CD4-positive, alpha-beta T cell treated with Interleukin-10 for 1 hour (primary cell): Measurements from ENCODE around the gene OCRL.

Experiments used
- DNase-seq: peaks from one replicate; pipeline ENCODE4 v3.0.0-alpha.2; 2020

The OCRL gene

DNA sequence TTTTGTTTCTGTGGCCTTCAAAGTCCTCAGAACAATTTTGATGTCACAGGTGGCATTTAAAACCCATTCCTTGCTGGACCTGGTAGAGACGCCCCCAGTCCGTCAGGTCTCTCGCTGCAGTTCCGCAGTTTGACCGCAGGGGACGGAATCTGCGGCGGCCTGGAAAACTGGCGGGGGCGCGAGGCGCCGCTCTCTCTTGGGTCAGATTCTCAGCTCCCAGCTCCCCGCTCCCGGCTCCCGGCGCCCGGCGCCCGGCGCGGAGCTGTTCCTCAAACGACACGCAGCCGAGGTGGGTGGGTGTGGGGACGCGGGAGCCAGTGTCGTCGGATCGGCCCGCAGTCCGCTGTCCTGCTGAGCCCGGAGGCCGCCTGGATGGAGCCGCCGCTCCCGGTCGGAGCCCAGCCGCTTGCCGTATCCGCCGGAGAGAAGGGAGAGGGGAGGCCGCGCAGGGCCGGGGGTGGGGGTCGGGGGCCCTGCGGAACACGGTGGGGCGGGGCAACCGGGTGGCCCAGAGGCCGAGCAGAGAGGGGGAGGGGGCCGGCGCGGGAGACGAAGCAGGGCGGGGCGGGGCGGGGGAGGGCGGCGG is at the start of gene OCRL:
OCRL (plus strand) TSS at position 192 of the 586 bp plus-strand sequence; CDS start at position 373, 181 bp downstream.
- peak; percentile 47 for DNase-seq

DNA sequence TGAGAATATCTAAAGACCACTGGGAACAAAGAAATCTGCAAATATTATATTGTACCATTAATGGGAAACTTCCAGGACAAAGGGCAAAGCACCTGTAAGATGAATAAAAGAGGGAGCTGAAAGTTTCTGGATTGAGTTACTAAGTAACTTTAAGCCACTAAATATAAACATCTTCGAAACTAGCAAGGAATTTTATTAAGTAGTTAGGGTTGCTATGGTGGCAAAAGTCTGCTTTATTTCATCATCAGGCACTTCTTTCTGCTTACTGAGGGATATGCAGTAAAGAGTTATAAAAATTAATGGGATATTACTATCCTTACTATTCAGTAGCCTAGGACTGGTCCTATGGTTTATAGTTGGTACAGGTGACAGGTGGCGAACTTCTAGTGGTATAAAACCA is 49.7 kb upstream of the OCRL start:
- no peak for DNase-seq

DNA sequence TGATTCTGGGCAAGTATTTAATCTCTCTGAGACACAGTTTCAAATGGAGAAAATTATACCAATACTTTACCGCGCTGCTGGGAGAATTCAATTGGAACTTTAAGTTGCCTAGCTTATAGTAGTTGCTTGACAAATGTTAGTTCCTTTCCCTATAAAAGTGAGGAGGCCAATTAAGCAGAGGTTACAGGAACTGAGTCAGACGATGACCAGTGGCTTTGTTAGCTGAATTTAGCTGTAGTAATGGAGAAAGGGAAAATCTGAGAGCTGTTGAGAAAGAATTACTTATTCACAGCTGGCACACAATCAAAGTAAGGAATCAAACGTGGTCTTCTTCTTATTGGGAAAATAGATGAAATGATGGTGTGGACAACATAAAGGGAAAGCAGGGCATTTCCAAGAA is 46.4 kb upstream of the OCRL start:
- DNase-seq = no peak

DNA sequence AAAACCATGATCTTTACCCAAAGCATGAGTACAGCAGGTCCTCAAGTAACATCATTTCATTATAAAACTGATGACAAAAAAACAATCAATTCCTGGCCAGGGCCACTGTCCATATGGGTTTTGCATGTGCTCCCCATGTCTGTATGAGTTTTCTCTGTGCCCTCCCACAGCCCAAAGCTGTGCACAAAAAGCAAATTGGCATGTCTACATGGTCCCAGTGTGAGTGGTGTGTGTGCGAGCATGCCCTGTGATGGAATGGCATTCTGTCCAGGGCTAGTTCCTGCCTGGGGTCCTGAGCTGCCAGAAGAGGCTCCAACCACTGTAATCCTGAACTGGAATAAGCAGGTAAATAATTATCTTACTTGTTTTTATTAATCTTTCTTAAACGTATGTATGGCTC is 45.2 kb upstream of the OCRL start:
- no peak for DNase-seq

DNA sequence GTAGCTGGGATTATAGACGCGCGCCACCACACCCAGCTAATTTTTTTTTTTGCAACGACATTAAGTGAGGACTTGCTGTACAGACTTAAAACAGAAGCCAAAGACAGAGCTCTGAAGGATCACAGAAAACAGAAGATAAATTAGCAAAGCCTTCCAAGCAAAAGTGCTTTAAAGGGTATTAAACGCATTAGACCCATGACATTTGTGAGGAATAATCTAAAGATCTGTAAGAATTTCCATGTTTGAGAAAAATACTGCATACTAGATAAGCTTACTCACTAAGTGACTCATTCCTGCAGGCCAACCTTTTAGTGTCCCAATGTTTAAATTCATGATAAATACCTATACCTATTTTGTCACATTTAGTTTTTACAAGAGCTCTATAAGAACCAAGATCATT is 44.2 kb upstream of the OCRL start:
- DNase-seq = no peak

DNA sequence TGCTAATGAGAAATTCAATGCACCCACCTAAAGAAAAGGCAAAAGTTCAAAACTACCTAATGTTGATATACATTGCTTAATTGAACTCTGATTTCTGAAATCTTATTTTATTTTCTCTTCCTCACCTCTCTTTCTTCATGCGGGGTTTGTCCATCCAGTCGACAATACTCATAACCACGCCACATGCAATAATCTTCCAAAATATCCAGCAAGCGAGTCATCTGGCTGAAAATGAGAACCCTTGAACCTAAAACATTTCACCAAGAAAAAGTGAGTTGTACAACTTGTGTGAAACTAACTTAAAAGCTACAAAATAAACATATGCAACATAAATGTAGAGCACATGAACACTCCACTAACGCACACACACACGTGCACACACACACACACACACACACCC is 43.4 kb upstream of the OCRL start:
- no peak for DNase-seq

DNA sequence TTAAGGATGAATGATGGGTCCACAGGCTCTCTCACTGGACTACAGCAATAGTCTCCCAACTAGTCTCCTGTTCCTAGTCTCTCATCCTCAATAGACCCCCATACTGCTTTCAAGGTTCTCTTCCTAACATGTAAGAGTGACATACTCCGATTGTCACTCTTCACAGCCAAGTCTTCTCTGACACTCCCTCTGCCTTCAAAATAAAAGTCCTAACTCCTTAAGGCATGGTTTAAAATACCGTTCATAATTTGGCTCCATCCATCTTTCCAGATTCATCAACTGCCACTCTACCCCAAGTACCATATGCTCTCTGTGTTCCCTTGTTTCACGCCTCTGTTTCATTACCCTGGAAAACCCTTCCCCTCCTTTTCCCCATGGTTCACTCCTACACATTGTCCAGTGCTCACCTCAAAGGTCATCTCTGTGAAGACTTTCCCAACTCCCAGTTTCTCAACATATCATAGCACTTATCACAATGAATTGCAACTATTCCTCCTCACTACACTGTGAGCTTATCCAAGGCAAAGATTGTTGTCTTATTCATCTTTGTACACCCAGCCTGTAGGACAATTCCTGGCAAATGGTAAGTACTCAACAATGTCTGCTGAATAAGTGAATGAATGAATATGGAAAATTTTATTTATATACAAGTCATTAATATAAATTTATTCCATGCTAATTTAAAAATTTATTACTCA is 42.8 kb upstream of the OCRL start:
- no peak for DNase-seq

DNA sequence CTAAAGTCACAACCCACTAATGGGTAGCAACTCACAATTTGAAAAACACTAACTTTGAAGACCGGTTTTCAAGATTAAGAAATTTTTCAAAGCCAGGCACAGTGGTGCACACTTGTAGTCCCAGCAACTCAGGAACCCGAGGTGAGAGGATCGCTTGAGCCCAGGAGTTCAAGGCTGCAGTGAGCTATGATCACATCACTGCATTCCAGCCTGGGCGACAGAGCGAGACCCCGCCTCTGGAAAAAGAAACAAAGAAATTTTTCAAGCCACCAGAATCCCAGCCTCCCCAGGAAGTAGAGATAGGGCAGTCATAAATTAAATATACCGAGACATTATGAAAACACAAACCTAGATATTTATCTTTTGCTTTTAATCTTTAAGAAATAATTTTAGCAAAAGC is 29.7 kb upstream of the OCRL start:
- no peak for DNase-seq

DNA sequence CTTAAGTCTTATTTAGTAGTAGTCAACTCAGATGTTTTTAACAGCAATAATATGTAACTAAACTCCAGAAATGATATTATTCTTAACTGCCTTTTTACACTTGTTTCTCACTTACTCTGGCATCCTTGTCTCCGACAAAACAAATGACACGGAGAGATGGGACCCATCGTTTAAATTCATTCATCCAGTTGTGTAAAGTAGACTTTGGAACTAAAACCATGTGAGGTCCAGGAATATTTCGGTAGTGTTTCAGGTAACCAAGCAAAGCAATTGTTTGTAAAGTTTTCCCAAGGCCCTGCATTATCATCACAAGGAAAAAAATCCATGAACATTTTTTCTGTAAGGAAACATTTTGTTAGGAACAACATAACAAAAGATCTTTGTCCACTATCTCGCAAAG is 28.4 kb upstream of the OCRL start:
- no peak for DNase-seq

DNA sequence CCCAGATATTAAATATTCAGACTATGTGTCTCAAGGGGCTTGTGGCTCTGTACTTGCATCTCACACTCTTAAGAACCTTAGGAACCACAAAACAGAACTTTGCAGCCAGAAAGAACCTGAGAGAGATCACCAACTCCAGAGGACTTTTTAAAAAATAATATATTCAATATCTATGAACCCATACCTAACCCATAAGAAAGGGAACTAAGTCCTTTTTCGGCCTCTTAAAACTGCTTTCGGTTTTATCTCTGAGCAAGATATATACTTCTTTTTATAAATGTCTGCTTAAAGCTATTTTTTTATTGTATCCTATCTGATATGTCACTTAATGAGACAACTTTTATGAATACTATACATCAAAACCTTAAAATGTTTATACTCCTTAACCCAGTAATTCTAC is 27.6 kb upstream of the OCRL start:
- DNase-seq = no peak

DNA sequence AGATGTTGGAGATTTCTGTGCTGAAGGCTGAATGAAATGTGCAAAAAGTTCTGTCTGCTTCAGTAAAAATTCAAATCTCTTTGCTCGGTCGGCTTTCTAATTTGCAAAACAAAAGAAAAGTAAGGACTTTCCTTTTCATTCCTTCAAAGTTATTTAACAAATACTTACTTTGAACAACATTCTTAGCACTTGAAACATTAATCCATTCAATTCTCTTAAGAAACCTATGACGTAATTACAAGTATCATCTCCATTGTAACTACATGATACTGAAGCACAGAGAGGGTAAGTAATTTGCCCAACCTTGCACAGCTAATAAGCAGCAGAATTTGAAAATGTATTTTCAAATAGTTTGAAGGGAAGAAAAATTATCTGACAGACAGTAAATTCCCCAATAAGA is 23.7 kb upstream of the OCRL start:
- DNase-seq = no peak

DNA sequence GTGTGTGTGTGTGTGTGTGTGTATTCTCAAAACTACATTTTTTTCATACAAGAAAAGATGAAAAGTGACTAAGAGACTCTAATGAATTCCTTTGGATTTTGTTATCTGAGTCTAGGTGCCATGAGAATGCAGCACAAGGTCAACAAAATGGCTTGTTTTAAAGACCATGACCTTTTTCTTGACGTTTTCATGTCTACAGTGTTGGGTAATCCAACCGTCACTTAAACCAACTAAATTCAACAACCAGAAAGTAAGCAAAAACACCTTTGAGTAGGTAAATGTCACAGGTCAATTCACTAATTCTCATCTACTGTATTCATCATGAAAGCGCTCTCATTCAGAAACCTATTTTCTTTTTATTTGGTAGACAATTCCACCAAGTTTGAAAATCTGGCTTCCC is 19.9 kb upstream of the OCRL start:
- DNase-seq = no peak

DNA sequence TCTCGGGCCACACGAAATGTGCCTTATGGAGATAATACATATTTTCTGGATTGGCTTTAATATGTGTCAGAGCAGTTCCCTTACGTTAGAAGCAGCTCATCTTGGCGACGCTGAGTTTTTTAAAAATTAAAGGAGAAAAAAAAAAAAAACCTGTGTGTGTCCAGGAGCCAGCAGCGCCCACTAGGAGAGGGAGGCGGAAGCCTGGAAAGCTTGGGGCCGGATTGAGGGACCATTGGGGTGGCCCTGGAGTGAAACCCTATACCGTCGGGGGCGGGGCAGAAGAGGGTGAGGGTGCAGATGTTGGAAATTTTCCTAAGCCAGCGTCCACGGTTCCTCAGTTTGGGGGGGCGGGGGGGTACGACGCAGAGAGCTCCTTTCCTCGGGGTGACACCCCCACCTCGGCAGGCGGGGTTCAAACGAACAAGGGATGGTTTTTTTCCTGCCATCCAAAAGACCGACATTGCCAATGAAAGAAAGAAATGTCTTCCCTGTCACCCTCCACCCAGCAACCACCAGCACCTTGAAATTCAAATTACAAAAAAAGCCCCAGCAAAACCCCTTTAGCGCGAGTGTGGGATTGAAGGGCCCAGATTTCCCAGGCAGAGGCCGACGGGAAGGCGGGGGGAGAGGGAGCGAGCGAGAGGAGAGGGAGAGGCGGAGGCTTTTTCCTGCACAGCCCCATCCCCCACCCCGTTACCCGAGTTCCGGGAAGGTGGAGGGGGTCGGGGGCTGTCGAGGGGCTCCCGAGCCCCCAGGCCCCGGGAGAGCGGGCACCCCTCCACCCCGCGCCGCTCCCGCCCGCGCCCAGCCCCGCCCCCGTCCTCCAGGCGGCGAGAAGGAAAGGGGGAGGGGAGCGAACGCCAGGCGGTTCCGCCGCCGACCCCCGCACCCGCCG is 17.6 kb upstream of the OCRL start:
- no peak for DNase-seq

DNA sequence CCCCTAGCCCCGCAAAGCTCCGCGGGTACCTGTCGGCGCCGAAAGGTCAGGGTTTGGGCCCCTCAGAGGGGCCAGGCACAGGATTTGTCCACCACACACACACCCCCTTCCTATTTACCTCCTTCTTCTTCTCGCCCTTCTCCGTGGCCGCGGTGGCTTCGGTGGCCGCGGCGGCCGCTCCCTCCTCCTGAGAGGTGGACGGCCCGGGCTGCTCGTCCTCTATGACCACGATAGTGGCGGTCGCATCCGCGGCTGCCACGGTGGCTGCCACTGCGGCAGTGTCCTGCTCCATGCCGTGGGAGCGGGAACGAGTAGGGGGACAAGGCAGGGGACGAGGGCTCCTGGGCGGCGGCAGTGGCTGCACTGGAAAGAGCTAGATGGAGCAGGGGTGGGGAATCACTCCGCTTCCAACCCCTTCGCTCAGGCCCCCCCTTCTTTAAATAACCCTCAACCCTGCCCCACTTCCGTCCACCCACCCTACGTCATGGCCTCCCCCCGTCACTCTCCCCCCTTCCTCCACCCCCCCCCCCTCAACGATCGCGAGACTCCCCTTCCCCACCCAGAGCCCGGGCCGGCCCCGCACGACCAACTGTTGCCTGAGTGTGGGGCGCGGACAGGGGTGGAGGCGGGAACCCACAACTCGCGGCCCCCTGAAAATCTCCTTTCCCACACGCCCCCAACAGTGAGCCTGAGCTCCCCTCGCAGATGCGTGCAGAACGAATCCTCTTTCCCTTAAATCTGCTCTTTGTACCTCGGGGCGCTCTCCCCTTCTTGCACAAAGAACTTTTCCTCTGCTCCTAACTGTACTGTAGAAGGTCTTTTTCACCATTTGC is 16.8 kb upstream of the OCRL start, which contains the start of gene SMARCA1:
SMARCA1 (minus strand) TSS at position 412 of the 833 bp plus-strand sequence; CDS start at position 292, 120 bp downstream.
- no peak for DNase-seq

DNA sequence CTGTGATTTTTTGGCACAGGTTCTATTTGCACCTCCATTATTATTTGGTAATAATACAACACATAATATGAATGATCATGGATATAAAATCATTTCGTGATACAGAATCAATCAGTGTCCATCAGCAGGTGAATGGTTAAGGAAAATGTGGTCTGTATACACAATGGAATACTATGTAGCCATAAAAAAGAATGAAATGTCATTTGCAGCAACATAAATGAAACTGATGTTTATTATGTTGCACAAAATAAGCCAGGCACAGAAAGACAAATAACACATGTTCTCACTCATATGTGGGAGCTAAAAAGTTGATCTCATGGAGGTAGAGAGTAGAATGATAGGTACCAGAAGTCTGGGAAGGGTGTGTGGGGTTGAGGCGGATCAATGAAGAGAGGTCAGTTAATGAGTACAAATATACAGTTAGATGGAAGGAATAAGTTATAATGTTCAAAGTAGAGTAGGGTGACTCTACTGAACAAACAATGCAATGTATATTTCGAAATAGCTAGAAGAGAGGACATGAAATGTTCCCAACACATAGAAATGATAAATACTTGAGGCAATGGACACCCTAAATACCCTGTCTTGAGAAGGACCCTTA is 15.7 kb upstream of the OCRL start:
- DNase-seq = no peak

DNA sequence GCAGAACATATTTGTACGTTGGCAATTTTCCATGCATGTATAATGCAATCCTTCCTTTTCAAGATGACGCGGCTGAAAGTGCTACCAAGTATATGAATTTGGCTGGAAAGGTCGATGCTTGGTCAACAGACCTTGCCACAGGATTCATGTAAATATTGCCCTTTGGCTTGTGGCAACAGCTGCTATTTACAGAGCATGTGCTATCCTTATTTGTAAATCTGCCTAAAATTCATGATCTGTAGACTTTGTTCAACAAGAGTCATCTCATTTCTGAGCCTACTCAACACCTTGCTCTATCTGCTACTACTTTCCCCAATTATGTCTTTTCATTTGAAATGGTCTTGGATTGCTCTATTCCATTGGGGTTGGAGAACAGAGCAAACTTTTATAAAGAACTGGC is 14.9 kb upstream of the OCRL start:
- no peak for DNase-seq

DNA sequence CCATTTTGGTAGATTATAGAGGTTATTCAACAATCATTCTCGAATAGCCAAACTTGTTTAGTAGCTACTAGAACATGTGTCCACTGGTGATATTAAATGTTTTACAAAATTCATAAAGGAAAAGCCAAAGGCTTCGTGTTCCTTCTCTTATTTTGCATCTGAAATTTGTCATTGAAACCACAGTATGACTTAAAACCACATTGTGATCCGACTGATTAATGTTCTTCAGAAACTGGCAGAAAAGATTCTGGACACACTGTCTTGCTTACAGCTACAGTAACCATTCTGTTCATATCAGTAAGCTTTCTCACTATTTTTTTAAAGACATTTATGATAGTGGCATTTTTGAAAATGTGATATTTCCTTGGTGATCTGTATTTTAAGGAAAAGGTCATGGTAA is 14.2 kb upstream of the OCRL start:
- DNase-seq = no peak

DNA sequence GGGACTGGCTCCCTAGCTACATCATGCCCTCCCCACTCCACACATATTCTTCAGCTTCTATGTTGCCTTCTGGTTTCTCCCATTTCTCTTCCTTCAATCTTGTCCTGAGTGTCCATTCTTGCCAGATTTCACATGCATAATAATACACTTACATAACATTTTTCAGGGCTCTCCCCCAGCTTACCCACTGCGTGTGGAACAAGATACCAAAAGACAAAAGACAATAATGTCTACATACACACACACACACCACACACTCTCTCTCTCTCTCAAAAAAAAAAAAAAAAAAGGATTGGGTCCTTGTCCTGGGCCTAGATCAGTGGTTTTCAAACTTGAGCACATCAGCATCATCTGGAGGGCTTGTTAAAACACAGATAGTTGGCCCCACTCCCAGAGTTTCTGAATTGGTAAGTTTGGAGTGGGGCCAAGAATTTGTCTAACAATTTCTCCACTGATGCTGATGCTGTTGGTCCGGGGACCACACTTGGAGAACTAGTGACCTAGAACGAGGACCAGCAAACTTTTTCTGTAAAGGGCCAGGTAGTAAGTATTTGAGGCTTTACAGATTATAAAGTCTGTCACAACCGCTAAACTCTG is 10.3 kb upstream of the OCRL start:
- DNase-seq = no peak

DNA sequence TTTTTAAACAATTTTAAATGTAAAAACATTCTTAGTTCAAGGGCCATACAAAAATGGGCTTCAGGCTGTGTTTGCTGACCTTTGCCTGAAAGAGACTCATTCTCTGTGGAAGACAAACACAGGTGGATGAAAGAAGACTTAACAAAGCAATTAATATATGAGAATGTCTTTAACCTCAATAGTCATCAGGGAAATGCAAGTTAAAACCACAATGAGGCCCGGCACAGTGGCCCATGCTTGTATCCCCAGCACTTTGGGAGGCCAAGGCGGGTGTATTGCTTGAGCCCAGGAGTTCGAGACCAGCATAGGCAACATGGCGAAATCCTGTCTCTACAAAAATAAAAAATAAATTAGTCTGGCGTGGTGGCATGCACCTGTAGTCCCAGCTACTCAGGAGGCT is 9.6 kb upstream of the OCRL start:
- DNase-seq = no peak

DNA sequence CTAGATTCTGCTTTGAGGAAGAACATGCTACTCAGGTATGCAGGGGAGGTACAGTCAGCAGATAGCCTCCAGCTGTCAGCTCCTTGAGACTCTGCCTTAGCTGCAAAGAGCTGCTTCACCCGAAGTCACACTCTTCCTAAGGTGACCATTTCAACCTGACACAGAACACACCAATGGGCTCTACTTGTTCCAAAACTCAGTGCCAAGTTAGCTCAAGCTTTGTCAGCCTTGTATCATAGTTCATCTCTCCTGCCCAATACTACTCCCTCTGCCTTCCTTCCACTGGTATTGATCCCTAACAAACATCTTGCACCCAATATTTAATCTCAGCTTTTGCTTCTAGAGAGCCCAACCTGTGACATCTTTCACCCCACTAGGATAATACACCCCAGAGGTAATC is 8.9 kb upstream of the OCRL start:
- DNase-seq = no peak

DNA sequence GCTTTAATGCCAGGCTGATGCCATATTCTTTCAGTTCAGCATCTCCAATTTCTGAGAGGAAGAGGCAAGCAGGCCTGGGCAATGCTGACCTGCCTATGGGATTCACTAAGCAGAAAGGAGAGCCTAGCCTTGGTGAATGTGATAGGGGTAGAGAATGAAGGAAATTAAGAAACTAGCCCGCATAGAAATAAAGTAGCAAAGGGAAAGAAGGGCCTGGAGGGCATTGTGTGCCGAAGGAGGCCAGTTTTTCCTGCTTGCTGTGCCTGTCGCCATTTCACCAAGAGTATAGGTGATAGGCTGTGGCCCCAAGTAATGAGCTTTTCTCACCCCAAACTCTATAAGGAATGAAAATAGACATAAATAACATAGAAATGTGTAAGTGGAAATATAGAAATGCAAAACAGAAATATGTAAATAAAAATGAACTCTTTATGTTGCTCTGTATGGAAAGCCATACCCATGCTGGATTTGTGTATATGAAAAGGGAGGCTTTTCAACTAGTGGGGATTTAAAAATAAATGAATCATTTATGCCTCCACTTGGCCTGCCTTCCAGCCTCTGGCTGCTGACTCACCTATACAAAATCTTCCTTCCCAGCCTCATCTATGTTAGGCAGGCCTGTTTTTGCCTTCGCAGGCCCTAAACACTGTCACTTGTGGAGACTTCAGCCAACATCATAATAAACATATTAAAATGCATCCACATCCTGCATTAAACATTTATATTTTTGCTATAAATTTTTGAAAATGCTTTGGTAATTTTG is 5.1 kb upstream of the OCRL start:
- no peak for DNase-seq
